GM19452 (cell line): Measurements from ENCODE around the gene ZSCAN10.
A peak's percentile ranks its signal among the peaks of the same experiment; 100 is the strongest.
"Not testable (repeated sequence)": the region's sequence is repeated elsewhere in the genome, so short reads cannot be mapped to it uniquely, and the experiment has no call there.

Experiments
- ATAC-seq: cut with Tn5 transposase; IDR thresholded peaks from one replicate; pipeline ENCODE4 v1.9.1; 2021; ENCODE audit not compliant: unreplicated experiment

The ZSCAN10 gene

DNA sequence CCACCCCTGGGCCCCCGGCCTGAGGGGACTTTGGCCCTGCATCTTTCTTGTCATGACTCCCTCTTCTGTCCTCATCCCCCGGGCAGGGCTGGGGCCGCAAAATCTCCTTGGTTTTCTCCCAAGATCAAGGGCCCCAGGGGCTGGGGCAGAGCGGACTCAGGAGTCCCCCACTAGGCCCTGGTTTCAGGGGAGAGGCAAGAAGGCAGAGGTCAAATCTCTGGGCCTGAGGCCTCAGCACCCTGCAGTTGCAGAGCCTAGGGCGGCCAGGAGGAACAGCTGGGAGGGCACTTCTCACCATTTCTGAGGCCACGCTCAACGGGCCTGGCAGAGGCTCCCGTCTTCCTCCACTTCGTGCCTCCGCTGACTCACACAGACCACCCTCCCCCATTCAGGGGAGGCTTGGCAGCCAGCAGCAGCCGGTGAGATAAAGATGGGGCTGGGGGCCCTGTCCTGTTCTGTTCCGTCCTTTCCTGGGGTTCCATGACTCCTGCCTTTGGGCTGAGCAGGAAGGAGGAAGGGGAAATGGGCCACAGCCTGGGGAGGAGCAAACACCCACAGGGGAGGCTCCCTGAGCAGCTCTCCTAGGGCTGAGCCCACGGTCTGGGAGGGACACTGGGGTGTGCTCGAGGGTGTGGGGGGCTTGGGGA lies 12.4 kb downstream of the ZSCAN10 start:
- ATAC-seq, result no peak

DNA sequence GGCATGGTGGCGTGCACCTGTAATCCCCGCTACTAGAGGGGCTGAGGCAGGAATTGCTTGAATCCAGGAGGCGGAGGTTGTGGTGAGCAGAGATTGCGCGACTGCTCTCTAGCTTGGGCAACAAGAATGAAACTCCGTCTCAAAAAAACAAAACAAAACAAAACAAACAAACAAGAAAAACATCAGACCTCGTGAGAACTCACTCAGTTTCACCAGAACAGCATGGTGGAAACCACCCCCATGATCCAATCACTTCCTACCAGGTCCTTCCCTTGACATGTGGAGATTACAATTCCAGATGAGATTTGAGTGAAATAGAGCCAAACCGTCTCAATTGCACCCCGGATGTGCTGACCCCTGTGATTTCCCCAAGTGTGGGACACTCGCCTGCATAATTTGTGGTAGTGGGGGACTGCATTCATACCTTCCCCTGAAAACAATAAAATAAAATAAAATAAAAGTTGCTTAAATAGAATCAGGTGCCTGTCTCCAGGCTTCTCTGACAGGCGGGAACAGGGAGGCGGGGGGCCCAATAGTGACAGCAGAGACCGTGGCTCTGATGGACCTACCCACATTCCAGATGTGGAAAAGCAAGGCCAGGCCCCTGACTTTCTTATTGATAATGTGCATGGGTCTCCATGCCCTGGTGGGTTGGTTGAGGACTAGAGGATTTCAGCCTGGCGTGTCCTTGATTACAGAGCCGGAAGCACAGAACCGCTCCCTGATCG lies 13.1 kb downstream of the ZSCAN10 start:
- no peak for ATAC-seq

DNA sequence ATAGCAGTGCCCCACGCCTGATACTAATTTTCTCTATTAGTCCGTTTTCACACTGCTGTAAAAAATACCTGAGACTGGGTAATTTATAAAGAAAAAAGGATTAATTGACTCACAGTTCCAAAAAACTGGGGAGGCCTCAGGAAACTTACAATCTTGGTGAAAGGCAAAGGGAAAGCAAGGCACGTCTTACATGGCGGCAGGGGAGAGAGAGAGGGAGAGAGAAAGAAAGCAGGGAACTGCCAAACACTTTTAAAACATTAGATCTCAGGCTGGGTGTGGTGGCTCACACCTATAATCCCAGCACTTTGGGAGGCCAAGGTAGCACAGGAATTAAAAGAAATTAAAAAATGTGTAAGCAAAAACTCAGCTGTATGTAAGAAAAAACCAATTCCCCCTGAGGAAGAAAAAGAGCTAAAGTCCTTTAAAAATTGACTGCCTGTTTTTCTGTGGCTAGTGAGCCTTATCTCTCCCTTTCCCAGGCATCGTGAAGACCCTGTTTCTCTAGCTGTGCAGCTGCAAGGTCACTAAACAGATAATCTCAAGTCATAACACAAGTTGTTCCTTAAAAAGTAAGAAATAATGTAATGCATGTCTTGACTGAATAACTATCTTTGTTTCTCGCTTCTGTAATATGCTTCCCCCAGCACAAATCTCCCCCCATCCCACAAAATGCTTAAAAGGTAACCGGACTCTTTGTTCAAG lies 14.0 kb downstream of the ZSCAN10 start:
- no peak for ATAC-seq

DNA sequence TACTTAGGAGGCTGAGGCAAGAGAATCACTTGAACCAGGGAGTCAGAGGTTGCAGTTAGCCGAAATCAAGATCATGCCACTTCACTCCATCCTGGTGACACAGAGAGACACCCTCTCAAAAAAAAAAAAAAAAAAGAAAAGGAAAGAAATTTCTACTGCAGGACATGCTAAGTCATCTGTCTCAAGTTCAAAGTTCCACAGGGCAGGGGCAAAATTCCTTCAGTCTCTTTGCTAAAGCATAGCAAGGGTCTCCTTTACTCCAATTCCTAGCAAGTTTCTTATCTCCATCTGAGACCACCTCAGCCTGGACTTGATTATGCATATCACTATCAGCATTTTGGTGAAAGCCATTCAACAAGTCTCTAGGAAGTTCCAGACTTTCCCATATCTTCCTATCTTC lies 14.6 kb downstream of the ZSCAN10 start:
- no peak for ATAC-seq

DNA sequence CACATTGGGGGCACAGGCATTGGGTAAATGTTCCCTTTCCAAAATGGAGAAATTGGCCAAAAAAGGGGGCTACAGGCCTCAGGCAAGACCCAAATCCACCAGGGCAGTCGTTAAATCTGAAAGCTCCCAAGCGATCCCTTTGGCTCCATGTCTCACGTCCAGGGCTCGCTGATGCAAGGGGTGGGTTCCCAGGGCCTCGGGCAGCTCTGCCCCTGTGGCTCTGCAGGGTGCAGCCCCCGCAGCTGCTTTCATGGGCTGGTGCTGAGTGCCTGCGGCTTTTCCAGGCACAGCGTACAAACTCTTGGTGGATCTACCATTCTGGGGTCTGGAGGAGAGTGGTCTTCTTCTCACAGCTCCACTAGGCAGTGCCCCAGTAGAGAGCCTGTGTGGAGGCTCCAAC lies 15.7 kb downstream of the ZSCAN10 start:
- ATAC-seq, result not testable (repeated sequence)

DNA sequence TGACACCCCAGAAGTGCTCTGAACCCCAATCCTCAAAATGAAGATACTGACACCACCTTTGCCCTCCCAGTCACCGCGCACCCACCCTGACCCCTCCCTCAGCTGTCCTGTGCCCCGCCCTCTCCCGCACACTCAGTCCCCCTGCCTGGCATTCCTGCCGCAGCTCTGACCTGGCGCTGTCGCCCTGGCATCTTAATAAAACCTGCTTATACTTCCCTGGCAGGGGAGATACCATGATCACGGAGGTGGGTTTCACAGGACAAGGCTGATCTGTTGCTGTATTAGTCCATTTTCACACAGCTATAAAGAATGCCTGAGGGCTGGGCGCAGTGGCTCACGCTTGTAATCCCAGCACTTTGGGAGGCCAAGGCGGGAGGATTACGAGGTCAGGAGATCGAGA lies 17.1 kb downstream of the ZSCAN10 start:
- not testable (repeated sequence) for ATAC-seq

DNA sequence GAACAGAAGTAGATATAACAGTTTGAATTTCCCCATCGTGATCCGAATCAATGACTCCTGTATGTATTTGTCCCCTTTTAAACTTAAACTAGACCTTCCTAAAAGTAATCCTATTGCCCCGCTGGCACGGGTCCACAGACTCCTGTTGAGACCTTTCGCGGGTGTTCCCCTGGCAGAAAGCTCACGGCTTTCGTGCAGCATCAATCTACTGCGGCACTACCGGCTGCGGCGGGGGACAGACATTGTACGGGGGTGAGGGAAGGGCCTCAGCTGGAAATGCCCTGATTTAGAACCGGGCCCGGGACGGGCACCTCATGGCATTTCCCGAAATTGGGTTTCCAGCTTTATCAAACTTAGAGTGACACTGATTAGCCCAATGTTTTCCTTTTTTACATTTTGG lies 19.1 kb downstream of the ZSCAN10 start:
- no peak for ATAC-seq

DNA sequence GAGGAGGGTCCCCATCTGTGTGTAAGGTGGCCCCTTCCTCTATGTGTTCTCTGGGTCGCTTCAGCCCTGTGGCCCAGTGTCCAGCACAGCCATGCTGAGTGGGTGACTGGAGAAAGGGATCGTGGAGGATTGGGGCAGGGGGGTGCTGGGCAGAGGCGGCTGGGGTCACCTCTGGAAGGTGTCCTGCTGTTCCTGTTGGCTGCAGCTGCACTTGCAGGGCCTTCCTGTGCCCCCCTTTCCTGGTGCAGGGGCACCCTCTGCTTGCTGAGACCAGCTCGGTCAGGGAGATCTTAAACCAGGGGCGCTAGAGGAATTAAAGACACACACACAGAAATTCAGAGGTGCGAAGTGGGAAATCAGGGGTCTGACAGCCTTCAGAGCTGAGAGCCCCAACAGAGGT lies 22.5 kb downstream of the ZSCAN10 start:
- no peak for ATAC-seq

DNA sequence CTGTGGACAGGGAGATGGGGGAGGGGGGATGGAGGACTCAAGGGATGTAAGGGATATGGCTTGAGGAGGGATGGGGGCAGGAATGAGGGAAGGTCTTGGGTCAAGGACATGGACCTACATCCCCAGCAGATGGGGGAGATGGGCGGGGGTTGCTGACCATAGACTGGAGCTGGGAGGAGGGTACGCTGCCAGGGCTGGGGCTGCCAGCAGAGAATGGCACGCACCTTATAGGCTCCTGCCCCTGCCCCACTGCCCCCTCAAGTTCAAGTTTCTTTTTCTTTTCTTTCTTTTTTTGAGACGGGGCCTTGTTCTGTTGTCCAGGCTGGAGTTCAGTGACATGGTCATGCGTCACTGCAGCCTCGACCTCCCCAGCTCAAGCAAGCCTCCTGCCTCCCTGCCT lies 23.1 kb downstream of the ZSCAN10 start:
- not testable (repeated sequence) for ATAC-seq

DNA sequence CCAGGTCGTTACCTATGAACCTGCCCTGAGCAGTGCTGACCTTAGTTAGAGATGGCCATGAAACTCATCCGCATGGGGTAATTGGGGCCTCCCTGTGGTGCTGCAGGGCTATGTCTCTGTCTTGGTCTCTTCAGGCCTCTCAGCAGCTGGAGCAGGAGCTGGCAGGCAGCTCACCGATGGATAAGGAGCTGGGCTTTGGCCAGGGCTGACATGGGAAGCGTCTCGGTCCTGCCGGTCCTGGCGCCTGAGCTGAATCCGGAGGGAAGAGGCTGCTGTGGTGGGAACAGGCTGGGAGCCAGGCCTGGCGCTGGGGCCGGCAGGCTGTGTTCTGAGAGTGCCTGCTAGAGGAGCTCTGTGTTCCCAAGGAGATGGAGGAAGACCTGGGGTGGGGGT lies 23.6 kb downstream of the ZSCAN10 start:
- no peak for ATAC-seq

DNA sequence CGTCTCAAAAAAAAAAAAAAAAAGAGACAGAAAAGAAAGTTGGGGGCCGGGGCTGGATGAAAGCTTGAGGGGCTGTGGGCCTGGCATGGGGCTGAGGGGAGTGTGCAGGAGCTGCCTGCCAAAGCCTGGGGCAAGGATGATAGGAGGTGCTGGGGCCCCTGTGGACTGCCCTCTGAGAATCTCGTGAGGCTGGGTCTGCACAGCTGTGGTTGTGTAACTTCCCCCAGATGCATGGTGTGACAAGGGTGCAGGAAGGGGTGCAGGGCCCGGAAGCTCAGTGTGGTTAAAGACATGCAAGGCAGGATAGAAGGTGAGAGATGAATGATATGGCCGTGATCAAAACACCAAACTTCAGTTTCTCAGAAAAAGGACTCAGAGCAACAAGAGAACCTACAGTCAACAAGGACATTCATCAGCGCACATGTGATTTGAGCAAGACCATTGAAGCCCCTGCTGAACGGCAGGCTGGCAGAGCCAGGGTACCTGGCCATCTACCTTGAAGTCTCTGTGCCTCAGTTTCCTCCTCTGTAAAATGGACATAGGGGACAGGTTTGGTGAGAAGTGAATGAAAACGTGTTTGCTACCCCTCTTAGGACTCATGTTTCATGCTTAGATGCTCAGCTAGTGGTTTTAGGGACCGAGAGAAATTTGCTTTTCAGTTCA lies 24.1 kb downstream of the ZSCAN10 start:
- ATAC-seq, result peak; percentile 69

DNA sequence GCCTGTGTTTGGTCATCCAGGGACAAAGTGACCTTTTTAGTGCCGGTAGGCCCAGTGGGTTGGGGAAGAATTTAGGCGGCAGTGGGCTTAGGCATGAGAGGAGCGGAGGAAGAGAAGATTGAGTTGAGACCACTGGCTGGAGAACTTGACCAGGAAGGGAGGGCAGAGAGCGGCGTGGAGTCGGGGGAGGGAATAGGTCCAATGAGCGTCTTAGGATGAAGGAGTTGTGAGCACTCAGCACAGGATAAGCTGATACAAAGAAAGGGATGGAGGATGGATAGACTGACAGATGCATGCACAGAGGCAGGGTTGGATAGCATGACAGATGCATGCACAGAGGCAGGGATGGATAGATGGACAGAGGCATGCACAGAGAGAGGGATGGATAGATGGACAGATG lies 25.6 kb downstream of the ZSCAN10 start:
- ATAC-seq, result no peak

DNA sequence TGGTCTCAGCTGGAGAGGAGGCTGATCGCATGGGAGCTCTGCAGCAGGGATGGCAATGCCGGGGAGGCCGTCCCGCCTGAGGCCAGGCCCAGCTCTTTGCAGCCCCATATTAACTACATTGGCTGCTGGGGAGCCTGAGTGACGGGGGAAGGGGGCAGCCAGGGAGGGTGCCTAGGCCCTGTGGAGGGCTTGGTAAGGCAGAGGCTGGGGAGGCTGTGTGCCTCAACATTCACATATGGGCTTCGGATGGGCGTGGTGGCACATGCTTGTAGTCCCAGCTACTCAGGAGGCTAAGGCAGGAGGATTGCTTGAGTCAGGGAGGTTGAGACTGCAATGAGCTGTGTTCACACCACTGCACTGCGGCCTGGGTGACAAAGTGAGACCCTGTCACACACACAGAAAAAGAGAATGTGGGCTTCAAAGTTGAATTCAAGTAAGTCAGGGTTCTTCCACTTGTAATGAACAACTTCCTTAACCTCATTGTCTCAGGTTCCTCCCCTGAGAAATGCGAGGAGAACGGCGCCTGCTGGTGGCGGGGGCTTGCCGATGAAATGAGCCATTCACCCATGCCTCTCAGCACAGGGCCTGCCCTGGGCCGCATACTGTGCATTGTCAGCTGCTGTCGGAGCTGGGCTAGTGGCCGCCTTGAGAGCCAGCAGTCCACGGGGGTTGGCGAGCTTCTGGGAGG lies 26.4 kb downstream of the ZSCAN10 start:
- not testable (repeated sequence) for ATAC-seq

DNA sequence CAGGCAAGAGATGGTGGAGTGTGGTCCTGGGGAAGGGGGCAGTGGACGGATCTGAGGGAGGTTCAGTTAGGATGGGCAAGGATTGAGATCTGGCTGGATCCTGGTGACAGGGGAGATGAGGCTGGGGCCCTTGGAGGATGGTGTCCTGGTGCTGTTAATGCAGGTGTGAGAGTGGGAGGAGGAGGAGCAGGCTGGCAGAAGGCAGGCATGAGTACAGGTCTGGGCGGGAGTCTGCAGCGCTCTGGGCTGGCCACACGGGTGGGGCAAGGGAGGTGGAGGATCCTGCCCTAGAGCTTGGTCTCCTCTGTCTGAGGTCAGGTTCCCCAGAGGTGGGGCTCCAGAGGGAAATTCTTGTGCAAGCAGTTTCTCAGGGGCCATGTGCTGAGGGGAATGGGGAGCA lies 26.9 kb downstream of the ZSCAN10 start:
- ATAC-seq, result not testable (repeated sequence)

DNA sequence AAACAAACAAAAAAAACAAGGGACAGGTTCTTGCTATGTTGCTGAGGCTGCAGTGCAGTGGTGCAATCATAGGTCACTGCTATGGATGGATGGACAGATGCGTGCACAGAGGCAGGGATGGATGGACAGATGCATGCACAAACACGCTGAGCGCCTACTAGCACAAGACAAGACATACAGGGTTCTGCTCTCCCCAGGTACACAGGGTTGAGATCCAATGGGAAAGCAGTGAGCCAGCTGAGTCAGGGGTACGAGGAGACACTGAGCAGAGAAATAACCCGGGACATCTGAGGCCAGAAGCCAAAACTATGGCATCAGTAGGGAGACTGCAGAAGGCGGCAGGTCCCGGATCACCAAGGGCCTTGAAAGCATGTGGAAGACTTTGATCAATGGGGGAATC lies 27.4 kb downstream of the ZSCAN10 start:
- no peak for ATAC-seq

DNA sequence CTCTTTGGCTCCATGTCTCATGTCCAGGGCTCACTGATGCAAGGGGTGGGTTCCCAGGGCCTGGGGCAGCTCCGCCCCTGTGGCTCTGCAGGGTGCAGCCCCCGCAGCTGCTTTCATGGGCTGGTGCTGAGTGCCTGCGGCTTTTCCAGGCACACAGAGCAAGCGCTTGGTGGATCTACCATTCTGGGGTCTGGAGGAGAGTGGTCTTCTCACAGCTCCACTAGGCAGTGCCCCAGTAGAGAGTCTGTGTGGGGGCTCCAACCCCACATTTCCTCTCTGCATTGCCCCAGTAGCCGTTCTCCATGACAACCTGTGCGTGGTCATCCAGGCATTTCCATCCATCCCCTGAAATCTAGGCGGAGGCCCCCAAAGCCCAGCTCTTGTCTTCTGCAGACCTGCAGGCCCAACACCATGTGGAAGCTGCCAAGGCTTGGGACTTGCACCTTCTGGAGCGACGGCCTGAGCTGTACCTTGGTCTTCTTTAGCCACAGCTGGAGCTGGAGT lies 28.4 kb downstream of the ZSCAN10 start:
- ATAC-seq, result no peak

DNA sequence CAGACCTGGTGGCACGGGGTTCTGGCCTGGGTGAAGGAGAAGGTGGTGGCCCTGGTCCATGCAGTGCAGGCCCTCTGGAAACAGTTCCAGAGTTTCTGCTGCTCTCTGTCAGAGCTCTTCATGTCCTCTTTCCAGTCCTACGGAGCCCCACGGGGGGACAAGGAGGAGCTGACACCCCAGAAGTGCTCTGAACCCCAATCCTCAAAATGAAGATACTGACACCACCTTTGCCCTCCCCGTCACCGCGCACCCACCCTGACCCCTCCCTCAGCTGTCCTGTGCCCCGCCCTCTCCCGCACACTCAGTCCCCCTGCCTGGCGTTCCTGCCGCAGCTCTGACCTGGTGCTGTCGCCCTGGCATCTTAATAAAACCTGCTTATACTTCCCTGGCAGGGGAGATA lies 29.9 kb downstream of the ZSCAN10 start:
- not testable (repeated sequence) for ATAC-seq

DNA sequence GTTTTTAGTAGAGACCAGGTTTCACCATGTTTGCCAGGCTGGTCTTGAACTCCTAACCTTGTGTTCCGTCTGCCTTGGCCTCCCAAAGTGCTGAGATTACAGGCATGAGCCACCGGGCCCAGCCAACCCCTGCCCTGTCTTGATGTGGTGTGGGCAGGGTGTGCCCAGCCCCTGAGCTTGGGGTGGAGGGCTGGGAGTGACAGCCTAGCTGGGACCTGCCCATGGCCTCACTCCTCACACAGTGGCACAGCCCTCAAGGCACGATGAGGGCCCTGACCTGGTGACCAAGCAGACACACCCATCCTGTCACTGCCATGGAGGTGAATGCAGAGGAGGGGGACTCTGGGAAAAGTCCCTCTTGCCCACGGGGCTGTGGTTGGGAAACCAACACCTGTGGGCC lies 30.6 kb downstream of the ZSCAN10 start:
- no peak for ATAC-seq

DNA sequence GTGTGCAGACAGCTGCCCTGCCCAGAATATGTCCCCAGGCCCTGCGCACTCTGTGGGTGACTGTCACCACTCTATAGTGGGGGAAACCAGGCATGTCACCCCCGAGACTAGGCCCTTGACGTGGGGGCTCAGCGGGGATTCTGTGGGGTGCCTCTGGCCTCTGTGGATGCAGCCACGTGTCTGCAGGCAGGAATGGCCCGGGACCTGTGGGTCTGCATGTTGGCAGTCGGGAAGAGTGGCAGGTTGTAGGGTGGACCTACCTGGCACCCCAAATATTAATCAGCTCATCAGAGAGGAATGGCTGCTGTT lies 32.7 kb downstream of the ZSCAN10 start:
- no peak for ATAC-seq

DNA sequence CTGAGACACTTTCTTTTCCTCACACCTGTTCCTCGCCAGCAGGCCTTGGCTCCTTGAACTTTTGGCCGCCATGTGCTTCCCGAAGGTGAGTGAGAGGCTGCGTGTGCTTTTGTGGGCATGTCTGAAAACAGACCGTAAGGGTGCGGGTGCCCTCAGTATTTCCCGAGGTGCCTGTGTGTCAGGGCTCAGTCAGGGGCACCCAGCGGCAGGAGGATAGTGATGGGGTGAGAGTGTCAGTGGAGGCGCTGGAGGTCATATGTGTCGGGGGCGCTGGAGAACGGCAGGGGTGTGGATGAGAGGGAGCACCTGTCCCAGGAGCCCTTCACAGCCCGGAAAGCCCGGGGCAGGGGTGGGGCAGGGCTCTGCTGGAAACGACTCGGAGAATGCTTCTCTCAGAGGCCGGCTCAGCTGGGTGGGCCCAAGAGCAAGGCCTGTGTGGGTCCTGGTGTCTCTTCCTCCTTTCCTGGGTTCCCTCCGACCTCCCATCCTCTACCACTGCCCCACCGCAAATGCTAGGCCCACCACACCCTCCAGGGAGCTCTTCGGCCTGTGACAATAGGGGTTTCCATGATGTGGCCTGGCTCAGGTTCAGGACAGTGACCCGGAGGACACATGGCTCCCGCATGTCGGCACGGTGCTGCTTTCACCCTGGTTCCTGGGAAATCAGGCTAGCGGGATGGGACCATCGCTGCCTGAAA lies 33.2 kb downstream of the ZSCAN10 start:
- no peak for ATAC-seq
